SK-N-MC (cell line): ENCODE results near the gene PSG11.
"Not testable (repeated sequence)": the region's sequence is repeated elsewhere in the genome, so short reads cannot be mapped to it uniquely, and the experiment has no call there.

ENCODE experiments used
- EZH2 ChIP-seq: fragments of 200-600 bp; sonication (generic); IDR thresholded peaks from one replicate; pipeline ENCODE4 v1.6.1; 2017; ENCODE audit warnings: antibody characterized with exemption
- FOXP2 ChIP-seq: optimal IDR thresholded peaks from 2 replicates; pipeline ENCODE3; 2011; ENCODE audit warnings: mild to moderate bottlenecking, moderate library complexity; ENCODE audit not compliant: insufficient read depth; ENCODE audit errors: extremely low read length, control extremely low read depth
- POLR2AphosphoS5 ChIP-seq: IDR thresholded peaks from 2 replicates; pipeline ENCODE4 v1.6.1; 2012; ENCODE audit warnings: mild to moderate bottlenecking, low read depth, low read length, borderline replicate concordance

DNA sequence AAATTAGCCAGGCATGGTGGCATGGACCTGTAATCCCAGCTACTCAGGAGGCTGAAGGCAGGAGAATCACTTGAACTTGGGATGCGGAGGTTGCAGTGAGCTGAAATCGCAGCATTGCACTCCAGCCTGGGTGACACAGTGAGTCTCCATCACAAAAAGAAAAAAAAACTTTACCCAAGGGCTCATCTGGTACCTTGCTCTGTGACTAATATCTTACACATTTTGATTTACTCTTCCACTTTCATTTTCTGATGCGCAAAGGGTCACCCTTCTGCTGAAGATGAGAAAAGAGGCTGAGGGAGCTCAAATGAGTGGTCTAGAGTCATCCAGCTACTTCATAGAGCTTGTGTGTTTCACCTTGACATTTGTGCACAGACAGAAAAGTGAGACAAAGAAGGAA lies 21.7 kb upstream of the PSG11 start:
- not testable (repeated sequence) for TF ChIP-seq EZH2, POLR2AphosphoS5, FOXP2
